T-cell (primary cell): ENCODE data around the gene CLTCL1. TPM values are rescaled to one million over a fixed set of nuclear protein-coding genes. Genes with fewer than 3 reads are reported as not detected.
"Not testable (repeated sequence)": the region's sequence is repeated elsewhere in the genome, so short reads cannot be mapped to it uniquely, and the experiment has no call there.

Experiments used
- ATAC-seq, 4 experiments: fragments of 200-7000 bp in 3 of 4; fragments of 150-1000 bp in 1 of 4; cut with Tn5 transposase; replicated peaks in 1 of 4; 1 replicate in 3 of 4; 2 replicates in 1 of 4; pipeline ENCODE4 v1.10.0; 2021; ENCODE audit warnings: moderate library complexity in 3 of 4, mild to moderate bottlenecking in 2 of 4, moderate number of reproducible peaks in 1 of 4
- CTCF ChIA-PET, 2 donors: fragments of 300-600 bp; sonication (Branson Sonifier 250); formaldehyde crosslinking; loops; one replicate each; lab custom pipeline; 2022; ENCODE audit warnings: antibody characterized with exemption in 2 of 2; lab: Charles Lee
- POLR2A ChIA-PET, 2 donors: fragments of 300-600 bp; sonication (Branson Sonifier 250); formaldehyde crosslinking; loops; one replicate each; lab custom pipeline; 2022; ENCODE audit warnings: antibody characterized with exemption in 2 of 2; lab: Charles Lee
- DNase-seq, 35 experiments: peaks; one replicate each; pipeline versions ENCODE4 v3.0.0 to v3.0.0-alpha.2; 2013 to 2023
- H3K27ac ChIP-seq: one replicate; pipeline ENCODE4 v1.5.1; 2013; ENCODE audit warnings: low read length
- H3K27me3 ChIP-seq, 2 experiments: replicated peaks in 1 of 2; 1 replicate in 1 of 2; 2 replicates in 1 of 2; pipeline versions ENCODE4 v1.6.1 to v1.7.0; 2013; ENCODE audit warnings: low read length in 1 of 2, mixed read lengths in 1 of 2; ENCODE audit not compliant: control insufficient read depth in 2 of 2, insufficient read depth in 2 of 2; ENCODE audit errors: extremely low read depth in 1 of 2
- H3K36me3 ChIP-seq, 2 donors: 1 replicate in 1 of 2; 2 replicates in 1 of 2; pipeline versions ENCODE4 v1.6.1 to v1.7.0; 2013; ENCODE audit warnings: low read length in 1 of 2; ENCODE audit not compliant: control insufficient read depth in 2 of 2, insufficient read depth in 1 of 2; ENCODE audit errors: extremely low read depth in 1 of 2
- H3K4me1 ChIP-seq, 2 experiments: 1 replicate in 1 of 2; 2 replicates in 1 of 2; pipeline versions ENCODE4 v1.6.1 to v1.7.0; 2013; ENCODE audit warnings: low read length in 2 of 2, mixed read lengths in 1 of 2; ENCODE audit not compliant: insufficient read depth in 2 of 2, control insufficient read depth in 1 of 2; ENCODE audit errors: extremely low read depth in 1 of 2
- H3K4me3 ChIP-seq, 2 donors: 1 replicate in 1 of 2; 2 replicates in 1 of 2; pipeline versions ENCODE4 v1.5.1 to v1.7.0; 2013; ENCODE audit warnings: mild to moderate bottlenecking in 2 of 2, low read length in 1 of 2, moderate library complexity in 1 of 2; ENCODE audit not compliant: control insufficient read depth in 1 of 2; ENCODE audit errors: extremely low read depth in 1 of 2
- H3K9me3 ChIP-seq: 2 replicates; pipeline ENCODE4 v1.7.0; 2013
- H3K27ac Mint-ChIP-seq, 2 donors: one replicate each; pipeline ENCODE4 v1.8.0; 2020 to 2021; ENCODE audit warnings: mild to moderate bottlenecking in 2 of 2, mixed read lengths in 2 of 2
- H3K27me3 Mint-ChIP-seq, 2 donors: one replicate each; pipeline ENCODE4 v1.8.0; 2021 to 2022; ENCODE audit warnings: mixed read lengths in 2 of 2
- H3K36me3 Mint-ChIP-seq: one replicate; pipeline ENCODE4 v1.8.0; 2021; ENCODE audit warnings: mixed read lengths
- H3K4me1 Mint-ChIP-seq, 3 donors: one replicate each; pipeline ENCODE4 v1.8.0; 2020 to 2022; ENCODE audit warnings: mixed read lengths in 3 of 3, mild to moderate bottlenecking in 1 of 3
- H3K4me3 Mint-ChIP-seq, 3 donors: one replicate each; pipeline ENCODE4 v1.8.0; 2020 to 2022; ENCODE audit warnings: mild to moderate bottlenecking in 3 of 3, mixed read lengths in 3 of 3, moderate library complexity in 3 of 3
- H3K9me3 Mint-ChIP-seq, 3 donors: one replicate each; pipeline ENCODE4 v1.8.0; 2020 to 2022; ENCODE audit warnings: mixed read lengths in 3 of 3
- WGBS: methylation state at CpG from one replicate; pipeline ENCODE4 v1.1.5; 2013; ENCODE audit warnings: missing lambda C conversion rate; ENCODE audit not compliant: insufficient coverage; 5-methylcytosine and 5-hydroxymethylcytosine counted together
- total RNA-seq, 35 experiments: library from RNA in 6 of 35; stranded (reverse) in 6 of 35; fragments of 120-200 nt in 1 of 35; gene quantifications; one replicate each; pipeline versions ENCODE4 v1.2.1 to v1.2.4 and lab custom pipeline; 2013 to 2026

The CLTCL1 gene
- total RNA-seq, 5 donors from 2014 or later (not counting 1 experiment from before 2014, with no cell fraction given), result 0.63 to 3.9 (median 1.6) TPM

GRCh38 chr22:19207401-19207808 is 84.1 kb downstream of the CLTCL1 start:
- Mint-ChIP-seq H3K9me3 (peaks cover 0 to 3% (median 0%) of the 10 kb centered on the region in 3 donors), H3K4me3 (no peak overlapping the region), H3K27me3 (peaks cover 23 to 39% of the 10 kb centered on the region in 2 donors), H3K4me1 (no peaks in the 10 kb centered on the region), H3K27ac (peak overlapping the region in 1 of 2 donors; percentile 19), H3K36me3 (no peaks in the 10 kb centered on the region)
- CTCF ChIA-PET, result no interaction called here
- no peak overlapping the region for H3K27ac ChIP-seq
- H3K27me3 ChIP-seq, result peaks cover 0 to 28% of the 10 kb centered on the region in 2 experiments
- ATAC-seq (no peak), DNase-seq (no peak)
- H3K4me1 ChIP-seq, result no peaks in the 10 kb centered on the region
- 68% methylated on average over 9 of the region's 9 CpGs for WGBS
- H3K36me3 ChIP-seq, result no peaks in the 10 kb centered on the region
- no peaks in the 10 kb centered on the region for H3K9me3 ChIP-seq
- H3K4me3 ChIP-seq, result no peak overlapping the region
- POLR2A ChIA-PET, result no interaction called here

DNA sequence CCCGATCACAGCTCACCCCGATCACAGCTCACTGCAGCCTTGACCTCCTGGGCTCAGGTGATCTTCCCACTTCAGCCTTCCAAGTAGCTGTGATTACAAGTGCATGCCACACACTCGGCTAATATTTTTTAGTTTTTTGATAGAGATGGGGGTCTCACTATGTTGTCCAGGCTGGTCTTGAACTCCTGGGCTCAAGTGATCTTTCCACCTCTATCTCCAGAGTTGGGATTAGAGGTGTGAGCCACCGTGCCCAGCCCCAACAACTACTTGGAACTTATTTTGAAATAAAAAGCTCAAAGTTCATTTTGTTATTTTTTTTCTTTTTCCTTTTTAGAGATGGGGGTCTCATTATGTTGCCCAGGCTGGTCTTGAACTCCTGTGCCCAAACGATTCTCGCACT is 85.2 kb downstream of the CLTCL1 start:
- 100% methylated on average over 2 of the region's 6 CpGs for WGBS
- no peaks in the 10 kb centered on the region for H3K36me3 ChIP-seq
- no peak overlapping the region for H3K4me3 Mint-ChIP-seq
- H3K4me1 Mint-ChIP-seq, result no peaks in the 10 kb centered on the region
- H3K4me1 ChIP-seq, result no peaks in the 10 kb centered on the region
- H3K27ac Mint-ChIP-seq, result no peak overlapping the region
- peaks cover 23 to 39% of the 10 kb centered on the region in 2 donors for H3K27me3 Mint-ChIP-seq
- H3K4me3 ChIP-seq, result no peak overlapping the region
- POLR2A ChIA-PET, result interaction anchor here in 1 of 2 donors (0.6 kb wide), 1 partner anchor 861 kb away, joined by 4 read pairs; no protein-coding TSS in a partner anchor
- ATAC-seq (no peak), DNase-seq (no peak)
- no peaks in the 10 kb centered on the region for H3K36me3 Mint-ChIP-seq
- H3K9me3 ChIP-seq, result no peaks in the 10 kb centered on the region
- H3K27me3 ChIP-seq, result peaks cover 0 to 28% of the 10 kb centered on the region in 2 experiments
- H3K9me3 Mint-ChIP-seq, result peaks cover 0 to 3% (median 0%) of the 10 kb centered on the region in 3 donors
- H3K27ac ChIP-seq, result no peak overlapping the region
- CTCF ChIA-PET, result no interaction called here

- no peak overlapping the region for H3K4me3 Mint-ChIP-seq
- H3K9me3 Mint-ChIP-seq, result peaks cover 0 to 3% (median 0%) of the 10 kb centered on the region in 3 donors
- ATAC-seq (no peak), DNase-seq (no peak)
- peaks cover 0 to 18% of the 10 kb centered on the region in 2 experiments for H3K27me3 ChIP-seq
- ChIA-PET POLR2A (interaction anchor here in 1 of 2 donors (0.7 kb wide), 1 partner anchor 11 kb away, joined by 4 read pairs; no protein-coding TSS in a partner anchor), CTCF (no interaction called here)
- H3K27ac Mint-ChIP-seq, result no peak overlapping the region
- H3K9me3 ChIP-seq, result no peaks in the 10 kb centered on the region
- no peak overlapping the region for H3K27ac ChIP-seq
- no peaks in the 10 kb centered on the region for H3K4me1 Mint-ChIP-seq
- no peak overlapping the region for H3K4me3 ChIP-seq
- WGBS, result 89% methylated on average over 2 of the region's 4 CpGs
- H3K36me3 ChIP-seq, result no peaks in the 10 kb centered on the region
- H3K4me1 ChIP-seq, result no peaks in the 10 kb centered on the region
- H3K36me3 Mint-ChIP-seq, result no peaks in the 10 kb centered on the region
- H3K27me3 Mint-ChIP-seq, result peaks cover 19 to 28% of the 10 kb centered on the region in 2 donors
Observed at GRCh38 chr22:19204640-19205039, 86.9 kb downstream of the CLTCL1 start.

DNA sequence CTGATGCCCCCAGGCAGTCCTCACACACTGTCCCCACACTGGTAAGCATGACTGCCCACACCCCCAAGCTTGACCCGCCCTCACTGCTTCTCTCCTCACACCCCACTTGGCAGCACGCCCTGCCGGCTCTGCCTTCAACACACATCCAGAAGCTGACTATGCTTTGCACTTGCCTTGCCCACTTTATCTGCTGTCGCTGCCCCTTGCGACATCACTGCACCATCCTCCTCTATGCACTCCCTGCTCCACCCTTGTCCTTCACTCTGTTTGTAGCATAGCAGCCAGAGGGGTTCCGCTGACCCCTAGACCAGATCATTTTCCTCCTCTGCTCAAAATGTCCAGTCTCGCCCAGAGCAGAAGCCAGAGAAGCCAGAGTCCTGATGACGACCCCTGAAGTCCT is 87.7 kb downstream of the CLTCL1 start:
- Histone ChIP-seq H3K9me3 (no peaks in the 10 kb centered on the region), H3K36me3 (no peaks in the 10 kb centered on the region), H3K27me3 (peaks cover 0 to 18% of the 10 kb centered on the region in 2 experiments), H3K4me1 (no peaks in the 10 kb centered on the region), H3K27ac (no peak overlapping the region), H3K4me3 (no peak overlapping the region)
- Mint-ChIP-seq H3K4me1 (no peaks in the 10 kb centered on the region), H3K4me3 (no peak overlapping the region), H3K27me3 (peaks cover 11 to 21% of the 10 kb centered on the region in 2 donors), H3K36me3 (no peaks in the 10 kb centered on the region), H3K9me3 (peaks cover 0 to 3% (median 0%) of the 10 kb centered on the region in 3 donors), H3K27ac (no peak overlapping the region)
- ChIA-PET CTCF (no interaction called here), POLR2A (no interaction called here)
- ATAC-seq (no peak), DNase-seq (no peak)
- WGBS, result 84% methylated on average over 6 of the region's 8 CpGs

GRCh38 chr22:19202799-19203186 is 88.7 kb downstream of the CLTCL1 start:
- H3K27me3 Mint-ChIP-seq, result peaks cover 12 to 16% of the 10 kb centered on the region in 2 donors
- CTCF ChIA-PET, H3K27ac ChIP-seq, H3K9me3 Mint-ChIP-seq, ATAC-seq, H3K4me1 Mint-ChIP-seq, H3K27ac Mint-ChIP-seq, POLR2A ChIA-PET, H3K4me3 ChIP-seq, H3K36me3 Mint-ChIP-seq, H3K4me3 Mint-ChIP-seq, H3K36me3 ChIP-seq, H3K4me1 ChIP-seq, H3K9me3 ChIP-seq, DNase-seq: not testable (repeated sequence)
- H3K27me3 ChIP-seq, result peaks cover 0 to 18% of the 10 kb centered on the region in 2 experiments
- 40% methylated on average over 1 of the region's 3 CpGs for WGBS

DNA sequence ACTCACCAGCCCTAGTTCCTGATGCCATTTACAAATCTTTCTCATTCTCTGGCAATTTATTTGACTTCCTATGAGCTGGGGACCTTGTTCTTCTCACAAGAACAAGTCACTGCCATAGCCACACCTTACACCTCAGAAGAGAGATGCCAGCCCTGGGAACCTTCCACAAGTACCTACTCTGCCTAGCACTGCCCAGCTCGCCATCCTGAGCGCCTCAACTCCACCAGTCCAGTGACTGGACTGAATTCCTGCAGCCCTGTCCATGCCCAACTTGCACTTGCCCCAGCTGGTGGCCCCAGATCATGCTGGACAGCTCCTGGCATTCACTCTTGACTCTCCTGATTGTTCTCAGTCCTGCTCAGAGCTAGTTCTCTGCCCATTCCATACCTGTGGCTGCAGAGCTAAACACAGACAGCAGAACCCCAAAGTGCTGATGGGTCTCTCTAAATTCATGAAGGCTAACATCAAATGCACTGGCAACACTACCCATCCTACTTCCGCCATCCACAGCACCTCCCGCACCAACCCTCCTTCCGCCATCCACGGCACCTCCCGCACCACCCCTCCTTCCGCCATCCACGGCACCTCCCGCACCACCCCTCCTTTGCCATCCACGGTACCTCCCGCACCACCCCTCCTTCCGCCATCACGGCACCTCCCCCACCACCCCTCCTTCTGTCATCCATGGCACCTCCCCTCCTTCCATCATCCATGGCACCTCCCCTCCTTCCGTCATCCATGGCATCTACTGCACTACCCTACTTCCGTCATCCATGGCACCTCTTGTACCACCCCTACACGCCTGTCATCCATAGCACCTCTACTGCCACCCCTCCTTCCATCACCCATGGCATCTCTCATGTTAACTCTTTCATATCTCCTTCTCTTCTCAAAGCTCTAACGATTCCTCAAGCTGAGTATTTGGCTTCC is 89.4 kb downstream of the CLTCL1 start:
- CTCF ChIA-PET, result no interaction called here
- Mint-ChIP-seq H3K9me3 (peaks cover 0 to 3% (median 0%) of the 10 kb centered on the region in 3 donors), H3K27ac (no peak overlapping the region)

More for the DNA sequence above, 89.4 kb downstream of the CLTCL1 start:
- Histone ChIP-seq H3K36me3 (no peaks in the 10 kb centered on the region), H3K4me3 (no peak overlapping the region), H3K9me3 (no peaks in the 10 kb centered on the region), H3K4me1 (no peaks in the 10 kb centered on the region), H3K27me3 (peaks cover 0 to 19% of the 10 kb centered on the region in 2 experiments), H3K27ac (no peak overlapping the region)
- Mint-ChIP-seq H3K4me3 (no peak overlapping the region), H3K4me1 (no peaks in the 10 kb centered on the region), H3K27me3 (peaks cover 16% of the 10 kb centered on the region in 2 donors), H3K36me3 (no peaks in the 10 kb centered on the region)
- DNase-seq (no peak), ATAC-seq (no peak)
- POLR2A ChIA-PET, result no interaction called here
- 87% methylated on average over 18 of the region's 18 CpGs for WGBS
